GF-D8 (cell line): ENCODE data around the gene CHMP3.
"Not testable (repeated sequence)": the region's sequence is repeated elsewhere in the genome, so short reads cannot be mapped to it uniquely, and the experiment has no call there.

ENCODE experiments used
- DNase-seq: peaks from one replicate; lab custom pipeline; 2025; lab: John Stamatoyannopoulos, UW

Gene CHMP3

GRCh38 chr2:86549440-86549839 lies 13.8 kb downstream of the CHMP3 start:
- not testable (repeated sequence) for DNase-seq

GRCh38 chr2:86548913-86549396 lies 14.3 kb downstream of the CHMP3 start:
- not testable (repeated sequence) for DNase-seq

- not testable (repeated sequence) for DNase-seq
These were observed 14.9 kb downstream of the CHMP3 start for GRCh38 chr2:86548165-86548912.

- DNase-seq: not testable (repeated sequence)
These were observed 17.8 kb downstream of the CHMP3 start for GRCh38 chr2:86545296-86545924.

- DNase-seq: not testable (repeated sequence)
These were observed 18.8 kb downstream of the CHMP3 start for GRCh38 chr2:86544278-86545099.

GRCh38 chr2:86543793-86544192 lies 19.4 kb downstream of the CHMP3 start:
- no peak for DNase-seq

- no peak for DNase-seq
These were observed 19.9 kb downstream of the CHMP3 start for GRCh38 chr2:86543335-86543734.

- DNase-seq: no peak
These were observed 20.4 kb downstream of the CHMP3 start for GRCh38 chr2:86542814-86543213.

GRCh38 chr2:86541334-86541733 lies 21.9 kb downstream of the CHMP3 start:
- DNase-seq: no peak

GRCh38 chr2:86533589-86533988 lies 29.7 kb downstream of the CHMP3 start:
- DNase-seq: no peak

GRCh38 chr2:86525421-86526340 lies 37.6 kb downstream of the CHMP3 start:
- no peak for DNase-seq

GRCh38 chr2:86523491-86523890 lies 39.8 kb downstream of the CHMP3 start:
- DNase-seq: no peak

GRCh38 chr2:86522711-86523110 lies 40.5 kb downstream of the CHMP3 start:
- DNase-seq: no peak

GRCh38 chr2:86521922-86522321 lies 41.3 kb downstream of the CHMP3 start:
- no peak for DNase-seq

GRCh38 chr2:86520153-86520552 lies 43.1 kb downstream of the CHMP3 start:
- no peak for DNase-seq

- DNase-seq: no peak
These were observed 43.9 kb downstream of the CHMP3 start for GRCh38 chr2:86519349-86519748.

- no peak for DNase-seq
These were observed 44.8 kb downstream of the CHMP3 start for GRCh38 chr2:86518481-86518880.

- DNase-seq: no peak
These were observed 49.1 kb downstream of the CHMP3 start for GRCh38 chr2:86513948-86514660.

GRCh38 chr2:86512892-86513291 lies 50.4 kb downstream of the CHMP3 start:
- DNase-seq: no peak

- DNase-seq: no peak
These were observed 51.2 kb downstream of the CHMP3 start for GRCh38 chr2:86512034-86512433.

GRCh38 chr2:86510436-86510933 lies 52.8 kb downstream of the CHMP3 start:
- DNase-seq: no peak
